Skeletal muscle tissue (tissue), 4 donors: Measurements from ENCODE around the gene ADAMTS17. TPM values are rescaled to one million over a fixed set of nuclear protein-coding genes. Genes with fewer than 3 reads are reported as not detected.

ENCODE experiments used
- H3K27ac ChIP-seq: one replicate; pipeline ENCODE4 v1.7.0; 2013; ENCODE audit warnings: mild to moderate bottlenecking, low read depth, low read length, inconsistent platforms
- H3K27me3 ChIP-seq, 3 donors: one replicate each; pipeline ENCODE4 v1.7.0; 2013; ENCODE audit warnings: low read length in 3 of 3; ENCODE audit not compliant: control insufficient read depth in 3 of 3, insufficient read depth in 3 of 3
- H3K36me3 ChIP-seq, 3 donors: one replicate each; pipeline ENCODE4 v1.7.0; 2013; ENCODE audit warnings: low read length in 3 of 3; ENCODE audit not compliant: control insufficient read depth in 3 of 3, insufficient read depth in 3 of 3
- H3K4me1 ChIP-seq, 3 donors: one replicate each; pipeline ENCODE4 v1.7.0; 2013; ENCODE audit warnings: low read length in 3 of 3, mild to moderate bottlenecking in 3 of 3; ENCODE audit not compliant: control insufficient read depth in 3 of 3, insufficient read depth in 3 of 3
- H3K4me3 ChIP-seq, 3 donors: one replicate each; pipeline ENCODE4 v1.7.0; 2013; ENCODE audit warnings: low read length in 3 of 3
- H3K9ac ChIP-seq, 3 donors: one replicate each; pipeline ENCODE4 v1.7.0; 2013; ENCODE audit warnings: low read length in 3 of 3, mild to moderate bottlenecking in 3 of 3, moderate library complexity in 2 of 3, low read depth in 1 of 3
- H3K9me3 ChIP-seq, 3 donors: one replicate each; pipeline ENCODE4 v1.7.0; 2013; ENCODE audit warnings: low read length in 3 of 3; ENCODE audit not compliant: control insufficient read depth in 3 of 3
- total RNA-seq: library from RNA; depleted of rRNA; stranded (reverse); fragments of >200 nt; gene quantifications from one replicate; pipeline ENCODE4 v1.2.3, GENCODE V29; 2014
- donor health status: Osteomylitis.

Gene ADAMTS17
- total RNA-seq, 1 donor from 2014 or later: 5.7 TPM

DNA sequence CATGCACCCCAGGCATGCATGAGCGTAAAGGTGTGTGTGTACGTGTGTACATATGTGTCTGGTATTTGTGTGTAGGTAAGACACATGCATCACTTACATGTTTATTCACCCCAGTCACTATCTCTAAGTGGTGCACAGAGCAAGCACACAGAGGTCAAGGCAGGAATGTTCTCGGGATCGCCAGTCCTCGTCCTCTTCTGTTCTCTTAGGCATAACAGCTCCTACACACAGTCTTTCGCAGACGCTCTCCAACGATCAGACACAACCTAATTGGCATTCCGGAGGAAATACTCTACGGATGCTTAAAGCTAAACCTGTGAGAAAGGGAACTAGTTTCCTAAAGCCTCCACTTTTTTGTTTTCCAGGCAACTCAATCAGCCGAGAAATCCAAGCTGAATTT is 95.9 kb downstream of the ADAMTS17 start:
- Histone ChIP-seq H3K4me1 (peaks cover 16 to 21% (median 21%) of the 10 kb centered on the region in 3 donors), H3K36me3 (no peaks in the 10 kb centered on the region), H3K9ac (no peak overlapping the region), H3K27ac (no peak overlapping the region), H3K4me3 (no peak overlapping the region), H3K9me3 (no peaks in the 10 kb centered on the region), H3K27me3 (no peaks in the 10 kb centered on the region)

- H3K27me3 ChIP-seq: no peaks in the 10 kb centered on the region
- H3K27ac ChIP-seq: no peak overlapping the region
- H3K9me3 ChIP-seq: no peaks in the 10 kb centered on the region
- no peak overlapping the region for H3K4me3 ChIP-seq
- peaks cover 16 to 21% (median 21%) of the 10 kb centered on the region in 3 donors for H3K4me1 ChIP-seq
- H3K36me3 ChIP-seq: no peaks in the 10 kb centered on the region
- H3K9ac ChIP-seq: no peak overlapping the region
These were observed 96.3 kb downstream of the ADAMTS17 start for GRCh38 chr15:100245487-100245820.

GRCh38 chr15:100244796-100245486 is 96.8 kb downstream of the ADAMTS17 start:
- H3K9me3 ChIP-seq: no peaks in the 10 kb centered on the region
- peaks cover 16 to 21% (median 21%) of the 10 kb centered on the region in 3 donors for H3K4me1 ChIP-seq
- H3K36me3 ChIP-seq: no peaks in the 10 kb centered on the region
- H3K4me3 ChIP-seq: no peak overlapping the region
- H3K27ac ChIP-seq: no peak overlapping the region
- H3K27me3 ChIP-seq: no peaks in the 10 kb centered on the region
- H3K9ac ChIP-seq: no peak overlapping the region

- Histone ChIP-seq H3K27ac (no peak overlapping the region), H3K9me3 (no peaks in the 10 kb centered on the region), H3K4me3 (no peak overlapping the region), H3K36me3 (peaks cover 0 to 5% (median 0%) of the 10 kb centered on the region in 3 donors), H3K9ac (no peak overlapping the region), H3K4me1 (peaks cover 16 to 21% (median 21%) of the 10 kb centered on the region in 3 donors), H3K27me3 (no peaks in the 10 kb centered on the region)
These were observed 98.8 kb downstream of the ADAMTS17 start for GRCh38 chr15:100242989-100243388.

- H3K36me3 ChIP-seq: peaks cover 0 to 5% (median 0%) of the 10 kb centered on the region in 3 donors
- H3K4me1 ChIP-seq: peaks cover 16 to 21% (median 21%) of the 10 kb centered on the region in 3 donors
- H3K27me3 ChIP-seq: no peaks in the 10 kb centered on the region
- peak overlapping the region in 1 of 3 donors; percentile 39 for H3K4me3 ChIP-seq
- H3K27ac ChIP-seq: peak overlapping the region; percentile 74
- H3K9ac ChIP-seq: peak overlapping the region in 1 of 3 donors; percentile 63
- H3K9me3 ChIP-seq: no peaks in the 10 kb centered on the region
These were observed 99.9 kb downstream of the ADAMTS17 start for GRCh38 chr15:100241572-100242482.

GRCh38 chr15:100236981-100237720 is 104.6 kb downstream of the ADAMTS17 start:
- Histone ChIP-seq H3K36me3 (peaks cover 0 to 9% (median 2%) of the 10 kb centered on the region in 3 donors), H3K9ac (no peak overlapping the region), H3K27me3 (no peaks in the 10 kb centered on the region), H3K27ac (no peak overlapping the region), H3K9me3 (no peaks in the 10 kb centered on the region), H3K4me1 (peaks cover 7 to 23% (median 16%) of the 10 kb centered on the region in 3 donors), H3K4me3 (no peak overlapping the region)

DNA sequence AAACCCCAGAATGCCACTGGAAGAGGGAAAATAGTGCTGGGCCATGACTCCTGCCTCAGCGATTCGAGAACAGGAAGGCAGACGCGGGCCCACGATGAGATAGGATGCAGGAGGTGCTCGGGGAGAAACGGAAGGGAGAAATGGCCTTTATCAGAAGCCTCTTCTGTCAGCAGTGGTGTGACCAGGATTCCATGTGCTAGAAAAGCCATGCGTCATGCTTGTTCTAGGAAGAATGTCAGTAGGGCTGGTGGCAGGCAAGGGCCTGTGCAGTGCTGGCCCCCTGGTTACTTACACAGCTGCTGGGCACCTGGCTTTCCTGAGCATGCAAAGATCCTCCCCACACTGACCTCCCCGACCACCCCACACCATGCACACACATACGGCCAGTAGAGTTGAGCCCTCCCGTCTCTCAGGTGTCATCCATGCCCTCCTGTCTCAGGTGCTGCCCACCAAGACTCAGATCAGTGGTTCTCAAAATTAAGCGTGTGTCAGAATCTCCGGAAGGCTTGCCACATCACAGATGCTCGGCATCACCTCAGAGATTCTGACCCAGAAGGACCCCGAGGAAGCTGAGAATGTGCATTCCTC is 106.7 kb downstream of the ADAMTS17 start:
- Histone ChIP-seq H3K4me3 (no peak overlapping the region), H3K4me1 (peaks cover 0 to 11% (median 6%) of the 10 kb centered on the region in 3 donors), H3K36me3 (peaks cover 0 to 9% (median 2%) of the 10 kb centered on the region in 3 donors), H3K27ac (peak overlapping the region; percentile 31), H3K9ac (peak overlapping the region in 2 of 3 donors; percentile 8 to 35), H3K9me3 (peaks cover 0 to 2% (median 0%) of the 10 kb centered on the region in 3 donors), H3K27me3 (no peaks in the 10 kb centered on the region)

- Histone ChIP-seq H3K9ac (no peak overlapping the region), H3K36me3 (peaks cover 0 to 11% (median 2%) of the 10 kb centered on the region in 3 donors), H3K4me3 (no peak overlapping the region), H3K4me1 (peaks cover 0 to 11% (median 6%) of the 10 kb centered on the region in 3 donors), H3K27me3 (no peaks in the 10 kb centered on the region), H3K27ac (peak overlapping the region; percentile 31), H3K9me3 (peaks cover 0 to 2% (median 0%) of the 10 kb centered on the region in 3 donors)
These were observed 107.4 kb downstream of the ADAMTS17 start for GRCh38 chr15:100234158-100235029.

GRCh38 chr15:100230784-100231183 is 111.0 kb downstream of the ADAMTS17 start:
- no peak overlapping the region for H3K27ac ChIP-seq
- peaks cover 0 to 10% (median 2%) of the 10 kb centered on the region in 3 donors for H3K36me3 ChIP-seq
- H3K4me3 ChIP-seq: no peak overlapping the region
- H3K27me3 ChIP-seq: no peaks in the 10 kb centered on the region
- peaks cover 0 to 11% (median 6%) of the 10 kb centered on the region in 3 donors for H3K4me1 ChIP-seq
- H3K9ac ChIP-seq: no peak overlapping the region
- peaks cover 0 to 2% (median 0%) of the 10 kb centered on the region in 3 donors for H3K9me3 ChIP-seq
